Hepatic stellate cell (primary cell): ENCODE measurements around the gene ARHGAP29.

Experiments
- DNase-seq: peaks from one replicate; pipeline ENCODE4 v3.0.0; 2011; ENCODE audit warnings: low spot score

Gene ARHGAP29

DNA sequence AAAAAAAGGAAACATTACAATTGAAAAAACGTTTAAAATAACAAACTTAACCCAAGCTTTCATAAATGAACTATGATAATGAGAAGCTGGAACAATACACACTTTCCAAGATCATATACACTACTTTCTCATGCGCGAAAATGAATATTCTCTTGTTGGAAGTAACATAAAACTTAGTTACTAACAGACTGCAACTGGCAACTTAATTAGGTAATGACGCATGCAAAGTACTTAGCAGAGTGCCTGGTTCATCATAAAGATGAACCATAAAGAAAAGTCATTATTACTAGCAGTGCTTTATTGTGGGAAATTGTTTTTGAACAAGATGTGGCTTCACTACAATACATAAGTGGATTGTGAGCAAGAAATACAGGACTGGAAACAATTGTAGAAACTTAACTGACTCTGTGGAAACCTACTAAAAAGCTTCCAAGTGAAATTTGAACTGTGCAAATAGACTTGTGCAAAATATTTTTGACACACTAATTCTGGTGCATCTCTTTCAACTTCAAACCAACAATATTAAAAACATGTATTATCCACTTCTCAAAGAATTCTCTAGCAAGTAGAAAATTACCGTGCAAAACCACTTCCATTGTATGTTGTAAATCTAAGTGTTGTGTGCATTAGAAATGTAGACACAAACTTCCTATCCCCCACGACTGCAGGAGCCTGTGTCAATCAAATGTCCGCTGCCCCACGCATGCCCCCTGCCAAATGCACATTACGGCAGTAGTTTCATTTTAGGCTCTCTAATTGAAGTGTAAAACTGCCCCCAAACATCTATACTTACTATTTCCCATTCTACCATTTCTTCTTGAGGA is 2.0 kb downstream of the ARHGAP29 start:
- no peak for DNase-seq

DNA sequence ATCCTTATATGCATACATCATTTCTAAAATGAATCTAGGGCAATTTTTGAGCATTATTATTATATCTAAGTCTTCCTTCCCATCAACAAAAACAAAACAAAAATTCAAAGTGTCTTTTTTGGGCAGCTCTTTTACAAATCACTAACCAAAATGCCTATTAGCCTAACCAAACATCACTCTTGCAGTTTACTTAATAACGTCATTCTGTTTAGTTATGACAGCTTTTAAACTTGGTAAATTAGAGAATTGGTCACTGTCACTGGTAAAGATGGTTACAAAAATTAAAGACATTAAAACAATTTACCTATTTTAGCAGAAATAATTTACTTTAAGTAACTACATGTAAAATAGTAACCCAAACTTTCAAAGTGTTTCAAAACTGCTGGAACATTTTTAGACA is 2.8 kb downstream of the ARHGAP29 start:
- no peak for DNase-seq

DNA sequence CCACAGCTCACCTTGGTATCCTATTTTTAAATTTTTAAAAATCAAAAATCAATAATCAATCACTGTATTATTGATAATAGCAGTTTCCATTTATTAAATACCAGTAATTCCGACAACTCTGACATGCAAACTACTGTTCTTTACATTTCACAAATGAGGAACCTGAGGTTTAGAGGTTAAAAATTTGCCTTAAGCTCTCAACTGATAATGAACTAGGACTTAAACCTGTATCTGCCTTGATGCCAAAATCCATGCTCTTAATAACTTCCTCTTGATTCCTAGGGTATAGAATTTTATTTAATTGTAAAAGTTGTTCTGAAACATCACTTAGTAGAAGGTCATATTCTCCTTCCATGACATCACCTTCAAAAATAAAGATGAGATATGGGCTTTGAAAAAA is 5.6 kb downstream of the ARHGAP29 start:
- DNase-seq, result no peak

DNA sequence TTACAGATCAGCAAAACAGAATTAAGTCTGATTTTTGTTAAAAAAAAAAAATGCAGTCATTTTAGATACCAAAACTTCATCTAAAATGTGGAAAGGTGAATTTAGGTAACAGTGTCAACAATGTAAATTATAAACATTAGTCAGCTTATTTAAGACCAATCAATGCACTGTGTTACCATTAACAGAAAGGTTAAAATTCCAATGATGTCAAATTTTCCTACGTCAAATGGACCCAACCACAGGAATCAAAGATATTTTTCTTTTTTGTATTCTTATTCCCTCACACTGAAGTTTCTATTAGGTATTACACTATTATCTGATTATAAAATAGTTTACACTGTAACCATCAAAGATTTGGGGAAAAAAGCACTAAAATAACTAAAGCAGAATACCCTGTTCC is 6.5 kb downstream of the ARHGAP29 start:
- no peak for DNase-seq

DNA sequence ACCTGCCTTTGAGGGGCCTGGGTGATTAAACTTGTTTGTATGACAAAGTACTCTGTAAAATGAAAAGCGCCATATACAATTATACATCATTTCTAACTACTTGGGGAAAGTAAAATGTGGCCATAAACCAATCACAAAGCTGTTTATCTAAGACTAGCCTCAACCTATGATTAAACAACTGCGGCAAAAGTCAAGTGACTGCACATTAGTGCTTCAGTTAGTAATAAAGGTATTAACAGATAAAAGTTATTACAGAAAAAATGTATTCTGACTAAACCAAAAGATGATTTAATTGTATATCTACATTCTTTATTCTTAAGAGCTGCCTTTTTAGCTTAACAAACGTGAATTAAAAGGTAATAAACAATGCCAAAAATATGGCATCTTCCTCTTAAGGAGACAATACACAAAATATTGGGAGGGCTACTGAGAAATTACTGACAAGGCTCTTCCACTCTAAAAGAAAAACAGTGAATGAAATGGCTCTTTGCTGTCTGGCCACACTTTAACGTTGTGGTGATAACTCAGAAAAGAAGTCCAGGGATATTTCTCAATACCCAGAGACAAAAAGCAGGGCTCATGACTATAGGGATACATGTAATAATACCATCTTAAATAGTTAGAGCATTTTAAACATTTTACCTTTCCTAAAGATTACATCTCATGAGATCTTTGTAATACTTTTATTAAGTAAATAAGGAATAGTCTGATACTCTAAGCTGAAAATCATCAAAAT is 8.6 kb downstream of the ARHGAP29 start:
- DNase-seq, result no peak

DNA sequence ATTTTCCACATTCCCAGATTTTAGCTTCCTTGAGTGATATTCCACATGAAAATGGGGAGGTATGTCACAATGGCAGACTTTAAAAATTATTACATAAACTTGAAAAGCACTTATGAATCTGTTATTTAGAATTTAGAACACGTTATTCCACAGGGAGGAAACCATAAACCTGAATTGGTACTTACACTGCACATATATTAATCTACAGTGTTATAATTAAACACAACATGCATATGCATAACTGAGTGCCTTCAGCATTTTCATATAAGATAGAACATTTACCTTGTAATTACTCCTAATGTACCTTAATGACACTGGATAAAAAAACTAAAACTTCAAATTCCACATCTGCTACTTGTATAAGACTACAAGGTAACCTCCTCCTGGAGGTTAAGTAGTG is 9.8 kb downstream of the ARHGAP29 start:
- DNase-seq, result no peak

DNA sequence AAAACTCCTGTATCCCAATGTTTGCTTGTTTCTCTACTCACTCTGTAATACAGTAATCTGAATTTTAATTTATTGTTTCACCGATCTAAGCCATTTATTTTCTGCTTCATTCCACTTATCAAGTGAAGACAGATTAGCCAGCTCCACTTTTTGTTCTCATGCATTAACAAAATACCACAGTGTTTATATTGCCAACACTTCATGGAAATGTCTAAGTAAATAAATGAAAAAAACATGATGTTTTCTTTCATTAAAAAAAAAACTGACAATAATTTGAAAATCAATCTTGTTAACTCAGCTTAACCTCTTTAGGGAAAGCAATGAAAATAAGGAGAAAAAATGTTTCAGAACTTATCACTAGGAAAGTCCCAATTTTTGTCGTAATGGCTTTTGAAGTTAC is 11.5 kb downstream of the ARHGAP29 start:
- DNase-seq, result no peak

DNA sequence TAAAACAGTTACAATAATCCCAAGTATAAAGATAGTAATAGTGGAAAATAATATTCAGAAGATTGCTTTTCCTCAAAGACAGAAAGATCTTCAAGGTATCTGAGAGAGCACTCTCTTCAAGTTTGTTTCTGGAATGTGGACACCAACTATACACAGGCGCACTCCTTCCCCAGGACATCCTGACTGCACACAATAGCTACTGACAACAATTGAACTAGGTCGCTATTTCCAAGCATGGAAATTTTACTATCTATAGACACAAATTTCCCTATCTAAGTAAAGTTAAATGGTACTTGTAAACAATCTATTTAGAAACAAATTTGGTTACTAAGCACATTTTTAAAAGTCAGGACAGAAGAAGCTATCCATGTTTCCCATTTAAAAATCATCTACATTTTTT is 19.1 kb downstream of the ARHGAP29 start:
- DNase-seq, result no peak

DNA sequence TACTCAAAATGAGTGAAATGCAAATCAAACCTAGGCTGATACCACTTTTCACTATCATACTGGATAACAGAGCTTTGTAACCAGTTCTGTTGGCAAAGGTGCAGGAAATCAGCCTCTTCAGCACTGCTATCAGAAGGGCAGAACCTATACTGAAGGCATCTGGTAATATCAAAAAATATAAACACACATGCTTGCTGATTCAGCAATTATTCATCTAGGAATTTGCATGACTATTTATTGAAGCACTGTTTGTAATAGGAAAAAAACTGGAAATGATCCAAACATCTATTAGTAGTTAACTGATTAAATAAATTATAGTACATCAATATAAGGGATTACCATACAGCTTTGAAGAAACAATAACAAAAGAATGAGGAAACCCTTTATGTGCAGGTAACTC is 21.4 kb downstream of the ARHGAP29 start:
- no peak for DNase-seq

DNA sequence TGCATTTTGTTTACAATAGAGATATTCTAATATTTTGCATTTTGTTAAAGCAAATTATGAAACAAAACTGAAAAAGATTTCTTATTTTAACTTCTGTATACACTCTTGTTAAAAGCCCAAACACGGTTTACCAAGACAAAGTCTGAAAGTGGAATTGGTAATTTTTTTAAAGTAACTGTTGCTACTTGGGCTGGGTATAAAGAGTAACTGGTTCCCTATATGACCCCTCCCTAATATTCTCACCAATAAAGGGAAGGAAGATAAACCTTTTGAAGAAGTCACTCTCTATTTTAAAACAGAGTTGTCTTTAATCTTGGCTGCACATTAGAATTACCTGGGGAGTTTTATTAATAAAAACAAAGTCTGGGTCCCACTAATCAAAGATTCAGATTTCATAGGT is 27.4 kb downstream of the ARHGAP29 start:
- DNase-seq, result no peak

DNA sequence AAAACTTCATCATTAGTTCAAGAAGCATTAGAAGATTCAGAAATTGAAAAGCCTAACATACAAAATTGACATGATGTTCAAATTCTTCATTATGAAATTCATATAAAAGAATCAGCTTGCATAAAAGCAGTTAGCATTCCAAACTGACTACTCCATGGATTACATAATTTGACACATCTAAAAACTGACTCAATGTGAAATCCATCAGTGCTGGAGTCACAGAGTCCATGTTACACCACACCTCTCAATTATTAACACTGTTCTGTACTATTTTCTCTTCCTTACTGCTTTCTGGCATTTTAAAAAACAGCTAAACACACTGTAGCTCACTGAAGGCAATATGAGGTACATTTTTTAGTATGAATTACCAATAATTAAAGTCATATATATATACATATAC is 28.0 kb downstream of the ARHGAP29 start:
- DNase-seq, result peak; percentile 25

DNA sequence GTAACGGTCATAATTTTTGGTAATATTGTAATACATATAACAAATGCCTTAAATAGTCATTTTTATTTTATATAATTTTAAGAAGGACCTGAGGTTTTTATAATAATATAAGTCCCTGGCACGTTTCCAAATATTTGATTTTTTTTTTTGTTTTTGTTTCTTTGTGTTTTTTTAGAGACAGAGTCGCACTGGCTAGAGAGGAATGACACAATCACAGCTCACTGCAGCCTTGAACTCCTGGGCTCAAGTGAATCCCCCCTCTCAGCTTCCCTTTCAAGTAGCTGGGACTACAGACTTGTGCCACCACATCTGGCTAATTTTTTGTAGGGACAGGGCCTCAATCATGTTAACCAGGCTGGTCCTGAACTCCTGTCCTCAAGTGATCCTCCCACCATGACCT is 29.7 kb downstream of the ARHGAP29 start:
- no peak for DNase-seq

DNA sequence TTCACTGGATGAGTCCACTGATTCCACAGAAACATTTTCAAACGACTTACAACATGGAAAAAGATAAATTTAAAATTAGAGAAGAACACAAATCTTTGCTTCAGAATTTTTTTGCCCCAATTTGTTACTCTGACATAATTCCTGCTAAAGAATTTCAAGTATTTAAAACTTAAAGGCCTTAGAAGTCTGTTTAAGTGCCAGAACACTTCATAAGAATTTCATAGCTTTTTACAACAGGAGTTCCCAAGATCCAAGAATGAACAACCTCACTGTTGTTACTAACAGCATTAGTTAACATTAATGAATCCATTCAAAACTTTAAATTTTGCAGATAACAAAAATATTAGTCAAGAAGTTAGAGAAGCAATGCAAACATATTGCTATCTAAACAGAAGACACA is 31.7 kb downstream of the ARHGAP29 start:
- no peak for DNase-seq

DNA sequence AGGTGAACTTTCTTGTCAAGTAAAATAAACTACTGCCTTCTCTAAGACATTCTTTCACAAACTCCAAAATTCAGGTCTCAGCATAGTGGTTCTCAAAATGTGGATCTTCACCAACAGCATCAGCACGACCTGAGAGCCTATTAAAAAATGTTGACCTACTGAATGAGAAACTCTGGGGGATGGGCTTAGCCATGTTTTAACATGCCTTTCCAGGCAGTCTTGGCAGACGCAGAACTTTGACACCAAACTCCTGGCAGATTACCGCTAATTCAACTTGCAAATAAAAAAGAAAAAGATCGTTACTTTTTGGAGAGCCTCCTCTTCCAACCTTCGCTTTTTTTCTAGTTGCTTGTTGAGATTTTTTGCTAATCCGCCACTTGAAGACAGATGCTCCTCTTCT is 35.1 kb downstream of the ARHGAP29 start:
- no peak for DNase-seq

DNA sequence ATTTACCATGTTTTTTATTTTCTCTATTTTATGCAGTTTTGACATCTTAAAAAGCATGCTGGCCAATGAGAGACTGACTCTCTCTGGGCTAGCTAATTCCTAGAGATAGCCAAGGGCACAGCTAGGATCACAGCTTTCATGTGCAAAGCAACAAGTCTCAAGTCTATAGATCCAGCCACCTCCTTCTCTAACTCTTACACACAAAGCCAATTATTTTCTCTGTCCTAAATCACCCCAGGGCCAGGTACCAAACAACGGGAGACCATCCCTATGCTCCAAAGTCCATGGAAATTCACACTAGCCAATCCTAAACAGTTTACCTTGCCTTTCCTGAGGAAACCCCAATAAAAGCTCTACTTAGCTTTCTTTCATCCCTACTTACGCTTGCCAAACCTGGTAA is 38.0 kb downstream of the ARHGAP29 start:
- DNase-seq, result no peak

DNA sequence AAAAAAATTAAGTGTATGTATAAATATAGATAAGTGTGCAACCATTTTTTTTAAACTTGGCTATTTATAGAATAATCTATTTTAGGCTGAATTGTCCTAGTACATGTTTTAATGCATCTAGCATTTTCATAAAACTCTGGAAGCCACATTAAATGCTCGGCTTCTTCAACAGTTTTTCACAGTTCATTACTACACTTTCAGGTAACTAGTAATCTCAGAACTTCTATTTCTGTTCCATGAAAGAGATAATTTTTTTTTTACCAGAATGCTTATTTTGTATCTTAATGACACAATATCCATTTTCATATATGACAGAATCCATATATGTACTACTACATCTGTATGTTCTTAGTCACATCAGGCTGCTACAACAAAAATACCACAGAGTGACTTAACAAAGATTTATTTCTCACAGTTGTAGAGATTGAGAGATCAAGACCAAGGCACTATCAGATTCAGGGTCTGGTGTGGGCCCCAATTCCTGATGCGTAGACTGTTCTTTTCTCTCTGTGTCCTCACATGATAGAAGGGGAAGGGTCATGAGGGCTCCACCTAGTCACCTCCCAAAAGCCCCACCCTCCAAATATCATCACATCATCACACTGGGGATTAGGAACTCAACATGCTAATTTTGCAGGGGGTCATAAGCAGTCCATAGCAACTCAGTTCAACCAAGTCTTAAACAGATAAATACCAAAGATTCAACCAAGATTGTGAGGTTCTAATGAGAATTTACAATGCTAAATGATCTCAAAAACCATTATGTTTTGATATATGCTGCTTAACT is 43.1 kb downstream of the ARHGAP29 start:
- DNase-seq, result no peak

DNA sequence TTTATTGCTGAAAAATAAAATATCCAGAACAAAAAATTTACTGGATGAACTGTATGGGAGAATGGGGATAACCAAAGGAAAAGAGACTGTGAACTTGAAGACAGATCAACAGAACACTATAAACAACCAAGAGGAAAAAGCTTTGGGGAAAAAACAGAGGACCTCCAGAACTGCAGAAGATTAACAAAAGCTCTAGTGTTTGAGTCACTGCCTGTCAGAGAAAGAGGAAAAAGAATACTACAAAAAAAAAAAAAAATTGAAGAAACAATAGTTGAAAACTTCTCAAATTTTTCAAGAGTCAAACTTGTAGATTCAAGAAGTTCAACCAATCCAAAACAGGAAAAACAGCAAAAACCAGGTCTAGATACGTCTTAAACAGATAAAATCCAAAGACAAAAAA is 44.3 kb downstream of the ARHGAP29 start:
- no peak for DNase-seq

DNA sequence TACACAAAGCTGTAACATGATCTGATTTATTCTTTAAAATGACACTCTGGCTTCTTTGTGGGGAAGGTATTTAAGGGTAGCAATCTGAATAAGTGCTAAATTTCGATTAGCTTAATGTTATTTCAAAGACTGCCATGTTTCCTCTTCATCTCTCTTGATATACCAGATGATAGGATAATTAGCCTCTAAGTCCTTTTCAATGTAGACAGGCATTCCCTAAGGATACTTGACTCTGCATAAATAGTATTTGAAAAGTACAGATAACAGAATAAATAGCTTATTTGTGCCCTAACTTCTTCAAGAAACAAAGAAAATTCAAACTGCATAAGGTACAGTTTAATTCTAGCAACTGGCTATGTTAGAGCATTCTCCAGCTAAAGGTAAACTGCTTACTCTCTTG is 46.2 kb downstream of the ARHGAP29 start:
- DNase-seq, result no peak

DNA sequence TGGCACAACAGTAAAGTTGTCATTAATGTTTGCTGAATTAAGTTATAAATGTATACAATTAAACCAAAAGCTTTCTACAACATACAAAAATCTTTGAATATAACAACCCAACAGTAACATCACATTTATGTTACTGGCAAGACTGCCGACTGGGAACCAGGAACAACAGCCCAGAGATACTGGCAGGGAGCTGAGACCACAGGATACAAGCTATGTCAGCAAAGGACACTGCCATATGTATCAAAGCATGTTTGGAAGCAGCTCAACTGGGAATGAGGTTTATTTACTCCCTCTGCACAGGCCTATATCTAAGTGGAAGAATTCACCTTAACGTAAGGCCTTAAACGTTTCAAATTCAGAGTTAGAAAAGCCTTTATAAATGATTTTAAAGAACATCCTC is 50.4 kb downstream of the ARHGAP29 start:
- no peak for DNase-seq

DNA sequence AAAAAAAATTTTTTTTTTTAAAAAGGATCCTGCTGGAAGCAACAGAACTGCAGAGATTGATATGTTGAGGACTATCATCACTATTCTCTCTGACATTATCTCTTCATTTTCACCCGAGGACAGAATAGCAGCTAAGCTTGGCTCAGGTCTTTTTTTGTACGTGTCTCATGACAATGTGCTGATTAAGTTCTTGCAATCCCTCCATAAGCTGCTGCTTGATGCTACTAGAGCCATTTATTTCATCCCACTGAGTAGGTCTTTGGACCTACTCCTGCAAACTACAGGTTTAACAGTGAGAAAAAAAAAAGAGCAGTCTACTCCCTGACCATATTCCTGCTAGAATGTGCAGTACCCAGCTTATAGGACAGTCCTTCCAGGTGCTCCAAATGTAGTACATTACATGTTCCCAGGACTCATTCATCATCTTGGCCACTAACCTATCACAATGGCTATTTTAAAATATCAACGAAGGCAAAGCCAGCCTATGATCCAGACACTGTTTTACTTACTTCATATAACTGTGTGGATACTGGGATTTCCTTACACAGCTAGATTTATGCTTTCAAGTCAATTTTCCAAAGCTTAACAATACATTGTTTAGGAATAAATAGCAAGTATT is 54.1 kb downstream of the ARHGAP29 start:
- DNase-seq, result no peak

DNA sequence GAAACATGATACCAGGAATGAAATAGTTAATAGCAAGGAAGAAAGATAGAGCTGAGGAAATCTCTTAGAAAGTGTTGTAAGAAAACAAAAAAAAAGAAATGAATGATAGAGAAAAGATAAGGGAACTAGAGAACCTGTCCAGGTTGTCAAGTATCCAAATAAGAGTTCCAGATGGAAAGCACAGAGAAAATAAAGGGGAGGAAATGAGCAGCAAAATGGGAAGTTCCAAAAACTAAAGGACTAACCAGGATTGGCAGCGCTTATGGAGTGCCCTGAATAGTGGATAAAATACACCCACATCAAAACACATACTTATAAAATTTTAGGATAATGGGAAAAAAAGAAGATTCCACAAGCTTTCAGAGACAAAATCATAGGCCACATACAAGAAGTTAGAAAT is 55.2 kb downstream of the ARHGAP29 start:
- DNase-seq, result no peak

DNA sequence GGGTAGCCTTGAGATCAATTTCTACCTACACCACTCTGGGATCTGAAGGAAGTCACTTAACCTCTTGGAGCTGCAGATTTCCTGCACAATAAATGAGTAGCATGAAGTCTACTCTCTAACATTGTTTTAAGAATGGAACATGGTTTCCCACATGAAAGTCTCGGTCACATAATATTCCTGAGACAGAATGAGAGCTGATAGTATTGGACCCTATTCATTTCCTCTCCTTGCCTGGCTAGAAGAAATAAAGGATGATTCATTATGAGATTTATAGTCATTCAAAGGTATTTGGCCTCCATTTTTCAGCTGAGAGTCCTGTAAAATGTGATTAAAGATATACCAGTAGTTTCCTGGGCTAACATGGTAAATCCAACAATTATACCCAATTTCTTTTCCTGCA is 56.7 kb downstream of the ARHGAP29 start:
- DNase-seq, result no peak

DNA sequence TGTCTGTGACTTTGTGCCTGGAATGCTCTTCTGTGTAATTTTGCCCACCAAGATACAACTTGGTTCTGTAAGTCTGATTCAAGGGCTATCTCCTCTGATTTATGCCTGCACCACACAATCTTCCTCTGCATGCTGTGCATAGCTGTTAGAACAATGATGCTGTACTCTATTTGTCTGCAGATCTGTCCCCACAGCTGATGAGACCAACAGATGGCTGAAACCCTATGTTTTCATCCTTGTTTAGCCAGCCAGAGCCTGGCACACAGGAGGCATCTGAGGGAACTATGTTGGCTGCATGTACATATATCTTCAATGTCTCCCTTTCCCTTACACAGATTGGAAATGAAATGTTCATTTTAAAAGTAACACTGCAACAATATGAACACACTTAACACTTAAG is 58.5 kb downstream of the ARHGAP29 start:
- DNase-seq, result no peak
